MCF 10A (cell line): Measurements from ENCODE around the gene HMGN2. TPM values are rescaled to one million over a fixed set of nuclear protein-coding genes. Genes with fewer than 3 reads are reported as not detected.

Source experiments
- BruUV-seq: library from RNA; stranded (reverse); fragments of 400-500 nt; replicated peaks from 2 replicates; lab custom pipeline; 2021; lab: Mats Ljungman, UMichigan
- CTCF ChIA-PET: fragments of 300-600 bp; sonication (Branson Sonifier 250); formaldehyde crosslinking; extraction: SDS; loops from one replicate; lab custom pipeline; 2021; ENCODE audit warnings: antibody characterized with exemption, inconsistent platforms; lab: Yijun Ruan, JAX
- POLR2A ChIA-PET: fragments of 300-600, 350-650 bp; sonication (Branson Sonifier 250); formaldehyde crosslinking; extraction: SDS; loops from one replicate; lab custom pipeline; 2020; ENCODE audit warnings: antibody characterized with exemption, inconsistent platforms; lab: Yijun Ruan, JAX
- DNase-seq: peaks from one replicate; pipeline ENCODE4 v3.0.0-alpha.2; 2018; ENCODE audit not compliant: unreplicated experiment
- H3K27ac Mint-ChIP-seq: one replicate; pipeline ENCODE4 v1.8.0; 2022; ENCODE audit warnings: mild to moderate bottlenecking, low read depth, mixed read lengths; ENCODE audit not compliant: unreplicated experiment
- H3K27me3 Mint-ChIP-seq: one replicate; pipeline ENCODE4 v1.8.0; 2022; ENCODE audit warnings: mixed read lengths; ENCODE audit not compliant: insufficient read depth, unreplicated experiment
- H3K36me3 Mint-ChIP-seq: one replicate; pipeline ENCODE4 v1.8.0; 2022; ENCODE audit warnings: mild to moderate bottlenecking, moderate library complexity, mixed read lengths; ENCODE audit not compliant: insufficient read depth, unreplicated experiment
- H3K4me1 Mint-ChIP-seq: one replicate; pipeline ENCODE4 v1.8.0; 2022; ENCODE audit warnings: mixed read lengths; ENCODE audit not compliant: insufficient read depth, unreplicated experiment
- H3K4me3 Mint-ChIP-seq: one replicate; pipeline ENCODE4 v1.8.0; 2022; ENCODE audit warnings: mild to moderate bottlenecking, moderate library complexity, mixed read lengths; ENCODE audit not compliant: unreplicated experiment
- H3K9me3 Mint-ChIP-seq: one replicate; pipeline ENCODE4 v1.8.0; 2022; ENCODE audit warnings: mixed read lengths; ENCODE audit not compliant: unreplicated experiment
- intact Hi-C: fragments of 100-400 bp; cut with micrococcal nuclease; formaldehyde crosslinking; loops from 2 replicates; pipeline ENCODE4 v1.14.1; 2022
- total RNA-seq: library from RNA; stranded (reverse); gene quantifications from 2 replicates; pipeline ENCODE4 v1.2.3, GENCODE V29; 2022
- TF ChIP-seq, protein P1 (sequence below): fragments of 200-600 bp; IDR thresholded peaks from one replicate; pipeline ENCODE4 v1.8.0; 2022; ENCODE audit warnings: antibody characterized with exemption, mild to moderate bottlenecking; ENCODE audit not compliant: unreplicated experiment

HMGN2 gene
- total RNA-seq, 1 experiment from 2014 or later, result 364 TPM

DNA sequence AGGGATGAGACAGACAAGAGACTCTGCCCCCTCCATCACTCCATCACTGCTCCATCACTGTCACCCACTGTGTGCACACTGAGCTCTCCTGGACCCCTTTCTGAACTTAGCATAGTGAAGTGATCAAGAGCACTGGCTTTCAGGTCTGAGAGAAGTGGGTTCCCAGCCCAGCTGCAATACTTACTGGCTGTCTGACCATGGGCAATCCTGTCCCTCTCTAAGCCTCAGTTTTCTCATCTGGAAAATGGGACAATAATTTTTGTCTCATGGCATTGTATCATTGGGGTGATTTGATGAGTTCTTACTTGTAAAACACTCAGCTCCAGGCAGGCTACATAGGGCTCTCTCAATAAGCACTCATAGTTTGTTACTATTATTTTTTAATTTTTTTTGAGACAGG is 49.8 kb downstream of the HMGN2 start:
- no peak overlapping the region for H3K4me3 Mint-ChIP-seq
- ChIA-PET CTCF (interaction anchor here (0.6 to 1.3 kb wide), 2 partner anchors 16 to 1035 kb away, joined by 3 read pairs; no protein-coding TSS in a partner anchor), POLR2A (interaction anchor here (1.4 to 4.5 kb wide), 2 partner anchors 10 to 21 kb away, joined by 4 to 56 read pairs; no protein-coding TSS in a partner anchor)
- no peaks in the 10 kb centered on the region for H3K9me3 Mint-ChIP-seq
- TF ChIP-seq, protein P1, sequence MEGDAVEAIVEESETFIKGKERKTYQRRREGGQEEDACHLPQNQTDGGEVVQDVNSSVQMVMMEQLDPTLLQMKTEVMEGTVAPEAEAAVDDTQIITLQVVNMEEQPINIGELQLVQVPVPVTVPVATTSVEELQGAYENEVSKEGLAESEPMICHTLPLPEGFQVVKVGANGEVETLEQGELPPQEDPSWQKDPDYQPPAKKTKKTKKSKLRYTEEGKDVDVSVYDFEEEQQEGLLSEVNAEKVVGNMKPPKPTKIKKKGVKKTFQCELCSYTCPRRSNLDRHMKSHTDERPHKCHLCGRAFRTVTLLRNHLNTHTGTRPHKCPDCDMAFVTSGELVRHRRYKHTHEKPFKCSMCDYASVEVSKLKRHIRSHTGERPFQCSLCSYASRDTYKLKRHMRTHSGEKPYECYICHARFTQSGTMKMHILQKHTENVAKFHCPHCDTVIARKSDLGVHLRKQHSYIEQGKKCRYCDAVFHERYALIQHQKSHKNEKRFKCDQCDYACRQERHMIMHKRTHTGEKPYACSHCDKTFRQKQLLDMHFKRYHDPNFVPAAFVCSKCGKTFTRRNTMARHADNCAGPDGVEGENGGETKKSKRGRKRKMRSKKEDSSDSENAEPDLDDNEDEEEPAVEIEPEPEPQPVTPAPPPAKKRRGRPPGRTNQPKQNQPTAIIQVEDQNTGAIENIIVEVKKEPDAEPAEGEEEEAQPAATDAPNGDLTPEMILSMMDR, result no peak
- no peaks in the 10 kb centered on the region for H3K36me3 Mint-ChIP-seq
- H3K27ac Mint-ChIP-seq, result no peak overlapping the region
- peaks cover 20% of the 10 kb centered on the region for H3K4me1 Mint-ChIP-seq
- no TSS peak for BruUV-seq
- intact Hi-C loops, result no loop called here
- no peaks in the 10 kb centered on the region for H3K27me3 Mint-ChIP-seq
- DNase-seq, result no peak

DNA sequence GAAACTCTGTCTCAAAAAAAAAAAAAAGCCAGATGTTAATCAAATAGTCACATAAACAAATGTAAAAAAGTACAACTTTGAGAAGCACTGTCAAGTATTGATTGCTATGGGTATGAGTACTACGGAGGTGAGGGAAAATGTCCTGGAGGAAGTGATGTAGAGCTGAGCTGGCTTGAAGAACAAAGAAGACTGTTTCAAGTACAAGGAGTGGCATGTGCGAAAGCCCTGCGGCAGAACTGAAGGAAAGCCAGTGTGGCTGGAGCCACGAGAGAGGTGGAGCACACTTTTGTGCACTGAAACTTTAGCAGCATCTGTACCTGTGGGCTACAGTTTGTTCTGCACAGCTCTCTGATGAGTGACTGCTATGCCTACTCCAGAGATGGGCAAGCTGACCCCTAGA is 51.9 kb downstream of the HMGN2 start:
- Mint-ChIP-seq H3K27ac (no peak overlapping the region), H3K27me3 (no peaks in the 10 kb centered on the region), H3K4me3 (no peak overlapping the region), H3K36me3 (no peaks in the 10 kb centered on the region), H3K9me3 (no peaks in the 10 kb centered on the region), H3K4me1 (peaks cover 22% of the 10 kb centered on the region)
- TF ChIP-seq, protein P1, result no peak
- ChIA-PET CTCF (interaction anchor here (0.6 to 1.8 kb wide), 5 partner anchors 9 to 264 kb away, joined by 3 to 9 read pairs (median 5); partner anchors contain the start of gene PIGV), POLR2A (interaction anchor here (0.8 to 4.5 kb wide), 3 partner anchors 21 to 31 kb away, joined by 3 to 56 read pairs (median 4); no protein-coding TSS in a partner anchor)
- BruUV-seq, result no TSS peak
- peak; percentile 72 for DNase-seq
- intact Hi-C loops, result no loop called here

Other genes with a start within 250 kb of the HMGN2 start
- gene CEP85, start 238.2 kb upstream of the HMGN2 start, total RNA-seq, result 11.1 and 12.2 TPM in 2 replicates
- 133 and 170 TPM in 2 replicates for gene SH3BGRL3, start 192.4 kb upstream of the HMGN2 start, total RNA-seq
- gene UBXN11, start 165.8 kb upstream of the HMGN2 start, total RNA-seq, result 17.7 and 20.3 TPM in 2 replicates
- gene CD52, start 154.5 kb upstream of the HMGN2 start, total RNA-seq, result not detected in 2 replicates
- 8.6 and 14.2 TPM in 2 replicates for gene CRYBG2, start 118.3 kb upstream of the HMGN2 start, total RNA-seq
- not detected in 2 replicates for gene ZNF683, start 99.7 kb upstream of the HMGN2 start, total RNA-seq
- not detected in 2 replicates for gene LIN28A, start 61.6 kb upstream of the HMGN2 start, total RNA-seq
- 48.2 and 56.2 TPM in 2 replicates for gene DHDDS, start 40.1 kb upstream of the HMGN2 start, total RNA-seq
- gene RPS6KA1, start 57.3 kb downstream of the HMGN2 start, total RNA-seq, result 43.9 and 50.9 TPM in 2 replicates
- 54.2 and 56.9 TPM in 2 replicates for gene ARID1A, start 223.6 kb downstream of the HMGN2 start, total RNA-seq